Esophagus muscularis mucosa (tissue), 4 donors: ENCODE measurements around the gene GGT5. TPM values are rescaled to one million over a fixed set of nuclear protein-coding genes. Genes with fewer than 3 reads are reported as not detected.
"Not testable (repeated sequence)": the region's sequence is repeated elsewhere in the genome, so short reads cannot be mapped to it uniquely, and the experiment has no call there.

Experiments used
- DNase-seq: peaks from one replicate; pipeline ENCODE4 v3.0.0-alpha.2; 2017; ENCODE audit errors: extremely low spot score
- H3K27ac ChIP-seq, 4 donors: fragments of 200-600 bp; sonication (generic); replicated peaks in 1 of 4; 1 replicate in 3 of 4; 2 replicates in 1 of 4; pipeline ENCODE4 v1.5.1; 2016 to 2019; ENCODE audit warnings: mild to moderate bottlenecking in 1 of 4
- H3K27me3 ChIP-seq, 4 donors: fragments of 200-600 bp; sonication (generic); one replicate each; pipeline versions ENCODE4 v1.5.1 to v1.6.0; 2016 to 2019
- H3K36me3 ChIP-seq, 4 donors: fragments of 200-600 bp; sonication (generic); one replicate each; pipeline ENCODE4 v1.5.1; 2016 to 2019
- H3K4me1 ChIP-seq, 4 donors: fragments of 200-600 bp; sonication (generic); one replicate each; pipeline ENCODE4 v1.5.1; 2016 to 2019
- H3K4me3 ChIP-seq, 4 donors: fragments of 200-600 bp; sonication (generic); 1 replicate in 2 of 4; 2 replicates in 2 of 4; pipeline ENCODE4 v1.5.1; 2016 to 2019; ENCODE audit warnings: mild to moderate bottlenecking in 4 of 4, moderate library complexity in 1 of 4
- H3K9me3 ChIP-seq, 4 donors: fragments of 200-600 bp; sonication (generic); 1 replicate in 3 of 4; 2 replicates in 1 of 4; pipeline ENCODE4 v1.5.1; 2016 to 2019
- EP300 ChIP-seq: sonication (generic); formaldehyde crosslinking; IDR thresholded peaks from one replicate; pipeline ENCODE4 v1.6.1; 2017; ENCODE audit warnings: antibody characterized with exemption
- POLR2A ChIP-seq: fragments of 450-650 bp; IDR thresholded peaks from one replicate; pipeline ENCODE4 v1.6.1; 2017; ENCODE audit warnings: antibody characterized with exemption, moderate library complexity, mild to moderate bottlenecking, low read depth
- POLR2AphosphoS5 ChIP-seq, 2 donors: sonication (generic); formaldehyde crosslinking; IDR thresholded peaks; one replicate each; pipeline ENCODE4 v1.6.1; 2017; ENCODE audit warnings: antibody characterized with exemption in 2 of 2
- WGBS: methylation state at CpG from one replicate; pipeline ENCODE4 v1.1.5; 2018; 5-methylcytosine and 5-hydroxymethylcytosine counted together
- intact Hi-C: fragments of 100-400 bp; cut with DNase I; formaldehyde crosslinking; loops from one replicate; pipeline ENCODE4 v1.15.1; 2023
- total RNA-seq, 4 donors: library from RNA; depleted of rRNA; stranded (reverse); fragments of >200 nt; gene quantifications; one replicate each; pipeline versions ENCODE4 v1.1.0 to v1.2.1, GENCODE V29; 2016
- TF ChIP-seq, protein P1 (sequence below), 3 experiments: fragments of 200-600 bp in 2 of 3; fragments of 450-650 bp in 1 of 3; sonication (generic) in 2 of 3; IDR thresholded peaks; one replicate each; pipeline ENCODE4 v1.5.1; 2017 to 2019; ENCODE audit warnings: antibody characterized with exemption in 3 of 3, mild to moderate bottlenecking in 2 of 3, moderate library complexity in 1 of 3

The GGT5 gene
- total RNA-seq, 4 donors from 2014 or later, result 15.4 to 59.2 (median 37.2) TPM

DNA sequence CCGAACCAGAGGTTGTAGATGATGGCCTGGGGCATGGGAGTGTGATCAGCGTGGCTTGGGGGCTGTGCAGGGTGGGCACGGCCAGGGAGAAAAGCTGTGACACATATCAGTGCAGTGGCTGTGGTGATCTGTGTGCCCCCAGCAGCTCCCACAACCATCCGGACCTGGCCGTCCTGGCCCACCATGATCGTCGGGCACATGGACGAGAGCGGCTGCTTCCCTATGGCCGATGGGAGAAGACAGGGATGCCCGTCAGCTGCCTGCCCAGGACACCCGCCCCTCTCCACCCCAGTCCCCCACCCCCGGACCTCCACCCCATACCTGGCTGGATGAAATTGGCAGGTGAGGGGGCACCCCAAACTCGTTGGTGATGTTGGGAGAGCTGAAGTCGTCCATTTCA, 3.7 kb upstream of the GGT5 start:
- not testable (repeated sequence) for H3K36me3 ChIP-seq, H3K9me3 ChIP-seq, H3K27ac ChIP-seq, H3K4me3 ChIP-seq, DNase-seq, H3K27me3 ChIP-seq
- H3K4me1 ChIP-seq, result peaks cover 27 to 44% (median 40%) of the 10 kb centered on the region in 4 donors
- no CpG with 5 or more reads among the region's 15 CpGs for WGBS
- intact Hi-C loops, result loop anchor here (10.0 kb wide), 1 partner anchor 294 kb away; no protein-coding TSS in a partner anchor

DNA sequence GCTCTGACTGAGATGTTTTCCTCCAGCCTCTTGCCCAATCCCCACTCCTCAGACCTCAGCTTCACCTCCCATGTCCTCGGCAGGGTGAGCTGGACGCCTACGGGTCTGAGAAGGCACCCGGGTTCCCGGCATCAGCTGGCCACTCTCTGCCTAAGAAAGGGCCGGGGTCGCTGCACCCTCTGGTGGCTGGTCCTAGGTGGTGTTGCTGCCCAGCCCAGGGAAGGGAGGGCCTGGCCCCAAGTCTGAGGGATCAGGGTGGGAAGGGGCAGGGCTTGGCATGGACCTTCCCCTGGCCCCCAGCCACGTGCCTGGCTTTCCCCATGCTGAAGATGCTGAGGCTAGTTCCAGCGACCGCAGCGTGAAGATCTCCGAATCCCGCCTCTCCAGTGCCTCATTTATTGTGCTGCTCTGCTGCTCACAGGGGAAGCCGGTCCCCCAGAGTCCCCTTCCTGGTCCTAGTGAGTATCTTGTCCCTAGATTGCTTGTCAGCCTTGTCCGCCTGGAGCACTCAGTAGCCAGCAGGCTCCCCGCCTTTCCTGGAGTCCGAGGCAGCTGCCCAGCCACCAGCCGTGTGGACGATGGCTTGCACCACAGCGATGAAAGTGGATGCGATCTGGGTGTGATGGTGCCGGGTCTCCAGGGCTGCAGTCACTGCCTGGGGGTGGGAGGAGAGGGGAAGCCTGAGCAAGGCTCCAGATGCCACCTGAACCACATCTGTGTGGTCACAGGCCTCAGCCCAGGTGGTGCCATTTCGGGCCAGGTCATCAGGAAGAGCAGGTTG, 2.9 kb upstream of the GGT5 start:
- 75% methylated on average over 8 of the region's 23 CpGs for WGBS
- Histone ChIP-seq H3K9me3 (no peaks in the 10 kb centered on the region), H3K4me1 (peaks cover 31 to 49% (median 46%) of the 10 kb centered on the region in 4 donors), H3K36me3 (no peaks in the 10 kb centered on the region), H3K4me3 (peak overlapping the region in 2 of 4 donors; percentile 10 to 21), H3K27ac (peak overlapping the region; percentile 68 to 86 (median 79)), H3K27me3 (no peaks in the 10 kb centered on the region)
- TF ChIP-seq, protein P1, sequence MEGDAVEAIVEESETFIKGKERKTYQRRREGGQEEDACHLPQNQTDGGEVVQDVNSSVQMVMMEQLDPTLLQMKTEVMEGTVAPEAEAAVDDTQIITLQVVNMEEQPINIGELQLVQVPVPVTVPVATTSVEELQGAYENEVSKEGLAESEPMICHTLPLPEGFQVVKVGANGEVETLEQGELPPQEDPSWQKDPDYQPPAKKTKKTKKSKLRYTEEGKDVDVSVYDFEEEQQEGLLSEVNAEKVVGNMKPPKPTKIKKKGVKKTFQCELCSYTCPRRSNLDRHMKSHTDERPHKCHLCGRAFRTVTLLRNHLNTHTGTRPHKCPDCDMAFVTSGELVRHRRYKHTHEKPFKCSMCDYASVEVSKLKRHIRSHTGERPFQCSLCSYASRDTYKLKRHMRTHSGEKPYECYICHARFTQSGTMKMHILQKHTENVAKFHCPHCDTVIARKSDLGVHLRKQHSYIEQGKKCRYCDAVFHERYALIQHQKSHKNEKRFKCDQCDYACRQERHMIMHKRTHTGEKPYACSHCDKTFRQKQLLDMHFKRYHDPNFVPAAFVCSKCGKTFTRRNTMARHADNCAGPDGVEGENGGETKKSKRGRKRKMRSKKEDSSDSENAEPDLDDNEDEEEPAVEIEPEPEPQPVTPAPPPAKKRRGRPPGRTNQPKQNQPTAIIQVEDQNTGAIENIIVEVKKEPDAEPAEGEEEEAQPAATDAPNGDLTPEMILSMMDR (IDR thresholded peaks at IDR 0.05), result peak; percentile 82 to 92 (median 89)
- TF ChIP-seq POLR2AphosphoS5 (IDR thresholded peaks at IDR 0.05) (peak; percentile 67 to 68), POLR2A (no peak), EP300 (peak; percentile 24)
- intact Hi-C loops, result loop anchor here (2.0 to 10.0 kb wide), 2 partner anchors 57 to 293 kb away; no protein-coding TSS in a partner anchor
- DNase-seq, result peak; percentile 97

- intact Hi-C loops, result loop anchor here (2.0 to 10.0 kb wide), 2 partner anchors 56 to 292 kb away; no protein-coding TSS in a partner anchor
- no peak for TF ChIP-seq POLR2A
- no peak for TF ChIP-seq POLR2AphosphoS5 (IDR thresholded peaks at IDR 0.05)
- TF ChIP-seq EP300, result no peak
- TF ChIP-seq, protein P1 (IDR thresholded peaks at IDR 0.05), result no peak
- DNase-seq, result no peak
- 57% methylated on average over 6 of the region's 6 CpGs for WGBS
- H3K9me3 ChIP-seq, result no peaks in the 10 kb centered on the region
- no peaks in the 10 kb centered on the region for H3K36me3 ChIP-seq
- peaks cover 35 to 55% (median 52%) of the 10 kb centered on the region in 4 donors for H3K4me1 ChIP-seq
- H3K27me3 ChIP-seq, result no peaks in the 10 kb centered on the region
- no peak overlapping the region for H3K4me3 ChIP-seq
- H3K27ac ChIP-seq, result peak overlapping the region; percentile 68 to 86 (median 79)
Measured at GRCh38 chr22:24247011-24247507, 2.2 kb upstream of the GGT5 start.

DNA sequence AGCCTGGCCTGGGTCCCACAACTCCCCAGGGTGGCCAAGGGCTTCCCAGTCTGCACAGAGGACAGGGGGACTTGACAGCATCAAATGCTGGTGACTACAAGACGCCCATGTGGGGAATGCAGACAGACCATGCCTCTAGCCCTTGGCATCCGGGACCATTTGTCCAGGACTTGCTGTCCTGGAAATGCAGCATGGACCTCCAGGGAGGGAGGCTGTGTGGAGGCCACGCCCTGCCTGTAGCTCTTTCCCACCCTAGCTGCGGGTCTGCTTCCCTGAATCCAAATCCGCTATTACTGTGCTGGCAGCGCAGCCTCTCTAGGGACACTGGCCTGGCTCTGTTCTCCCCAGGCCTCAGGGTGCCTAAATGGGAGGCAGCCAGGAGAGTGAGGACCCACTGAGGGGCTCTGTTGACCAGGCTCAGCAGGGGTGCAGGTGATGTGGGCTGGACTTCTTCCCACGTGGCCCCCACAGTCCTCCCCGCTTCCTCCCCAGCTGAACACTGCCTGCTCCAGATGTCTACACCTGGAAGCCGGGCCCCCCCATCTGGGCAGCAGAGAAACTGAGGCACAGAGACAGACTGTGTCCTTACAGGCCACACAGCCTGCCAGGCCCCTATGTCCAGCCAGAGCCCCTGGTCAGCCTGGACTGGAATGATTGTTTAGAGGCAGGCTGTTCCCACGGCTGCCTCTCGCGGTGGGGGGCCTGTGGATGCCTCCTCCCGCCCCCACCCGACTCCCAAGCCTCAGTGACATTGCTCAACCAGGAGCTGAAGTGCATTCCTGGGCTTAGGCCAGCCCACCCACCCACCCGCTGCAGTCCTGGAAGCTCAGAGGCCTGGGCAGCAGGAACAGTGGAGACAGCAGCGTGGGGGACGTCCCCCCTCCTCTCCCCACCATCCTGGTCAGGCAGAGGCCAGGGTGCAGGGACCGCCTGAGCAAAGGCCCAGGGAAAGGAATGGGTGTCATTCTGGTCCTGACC, 991 bp upstream of the GGT5 start:
- intact Hi-C loops, result loop anchor here (2.0 to 10.0 kb wide), 2 partner anchors 55 to 291 kb away; no protein-coding TSS in a partner anchor
- H3K36me3 ChIP-seq, H3K9me3 ChIP-seq, H3K27me3 ChIP-seq, DNase-seq: not testable (repeated sequence)
- Histone ChIP-seq H3K4me1 (peaks cover 35 to 56% (median 53%) of the 10 kb centered on the region in 4 donors), H3K27ac (peak overlapping the region; percentile 68 to 86 (median 79)), H3K4me3 (peak overlapping the region; percentile 22 to 60 (median 44))
- 60% methylated on average over 1 of the region's 18 CpGs for WGBS
- TF ChIP-seq POLR2AphosphoS5 (IDR thresholded peaks at IDR 0.05), result peak; percentile 47 to 81
- peak; percentile 85 for TF ChIP-seq EP300

DNA sequence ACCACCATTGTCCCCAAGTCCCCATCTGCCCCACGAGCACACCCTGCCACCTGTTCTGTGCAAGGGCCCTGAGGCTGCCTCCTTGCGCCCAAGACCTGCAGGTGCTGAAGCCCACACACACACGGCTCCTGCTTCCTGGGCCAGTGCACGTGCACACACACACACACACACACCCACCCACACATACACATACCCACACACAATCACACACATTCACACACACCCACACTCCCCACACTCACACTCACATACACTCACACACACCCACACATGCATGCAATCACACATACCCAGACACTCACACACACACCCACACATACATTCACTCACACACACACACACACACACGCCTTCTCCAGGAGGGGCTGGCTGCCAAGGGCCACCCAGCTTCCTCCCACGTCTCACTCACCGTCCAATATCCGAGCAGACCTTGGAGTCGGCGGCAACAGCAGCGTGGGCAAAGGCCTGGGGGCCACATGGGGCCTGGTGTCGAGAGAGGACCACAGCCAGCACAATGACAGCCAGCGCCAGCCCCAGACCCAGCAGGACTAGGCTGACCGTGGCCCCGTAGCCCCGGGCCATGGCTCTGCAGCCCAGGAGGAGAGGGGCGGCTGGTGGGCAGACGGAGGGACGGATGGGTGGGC, 616 bp downstream of the GGT5 start:
- H3K36me3 ChIP-seq, result no peaks in the 10 kb centered on the region
- intact Hi-C loops, result loop anchor here (10.0 kb wide), 1 partner anchor 289 kb away; no protein-coding TSS in a partner anchor
- TF ChIP-seq EP300 (no peak), POLR2A (no peak), POLR2AphosphoS5 (IDR thresholded peaks at IDR 0.05) (no peak)
- TF ChIP-seq, protein P1 (IDR thresholded peaks at IDR 0.05), result no peak
- peaks cover 35 to 56% (median 53%) of the 10 kb centered on the region in 4 donors for H3K4me1 ChIP-seq
- H3K9me3 ChIP-seq, result no peaks in the 10 kb centered on the region
- no peaks in the 10 kb centered on the region for H3K27me3 ChIP-seq
- no peak for DNase-seq
- 39% methylated on average over 19 of the region's 19 CpGs for WGBS
- peak overlapping the region; percentile 57 to 86 (median 78) for H3K27ac ChIP-seq
- H3K4me3 ChIP-seq, result peak overlapping the region; percentile 37 to 60 (median 44)
